HFF-Myc (cell line): Measurements from ENCODE around the gene OR51A7.

Experiments used
- DNase-seq: peaks from one replicate; pipeline ENCODE4 v3.0.0-alpha.2; 2011; ENCODE audit warnings: low read depth; ENCODE audit errors: extremely low read depth
- H3K4me3 ChIP-seq: replicated peaks from 2 replicates; pipeline ENCODE4 v1.5.1; 2011; ENCODE audit warnings: low read depth, mild to moderate bottlenecking, control low read depth, low read length
- CTCF ChIP-seq: IDR thresholded peaks from 2 replicates; pipeline ENCODE4 v1.5.1; 2012; ENCODE audit warnings: mild to moderate bottlenecking, low read depth, low read length, control low read depth; ENCODE audit errors: missing control alignments

The OR51A7 gene

GRCh38 chr11:4919250-4919649 is 15.7 kb downstream of the OR51A7 start, which contains the start of gene OR51G2:
OR51G2 (minus strand) TSS chr11:4919350; CDS start chr11:4915663, 3,687 bp downstream.
- H3K4me3 ChIP-seq, result no peak within 1 kb of the TSS
- no peak for TF ChIP-seq CTCF
- DNase-seq, result no peak

- no peak for TF ChIP-seq CTCF
- DNase-seq, result no peak
- H3K4me3 ChIP-seq, result no peak overlapping the region
Measured at GRCh38 chr11:4921796-4922195, 18.2 kb downstream of the OR51A7 start.

GRCh38 chr11:4922304-4922703 is 18.7 kb downstream of the OR51A7 start:
- no peak for DNase-seq
- no peak for TF ChIP-seq CTCF
- no peak overlapping the region for H3K4me3 ChIP-seq

- no peak for DNase-seq
- TF ChIP-seq CTCF, result no peak
- no peak within 1 kb of the TSS for H3K4me3 ChIP-seq
Measured at GRCh38 chr11:4924239-4924638, 20.7 kb downstream of the OR51A7 start, which contains the start of gene OR51G1. OR51G1 (minus strand) TSS chr11:4924339; CDS start chr11:4924339, 0 bp downstream.

GRCh38 chr11:4926608-4927007 is 23.0 kb downstream of the OR51A7 start:
- no peak for DNase-seq
- TF ChIP-seq CTCF, result no peak
- H3K4me3 ChIP-seq, result no peak overlapping the region

GRCh38 chr11:4932751-4933150 is 29.2 kb downstream of the OR51A7 start:
- no peak overlapping the region for H3K4me3 ChIP-seq
- no peak for TF ChIP-seq CTCF
- no peak for DNase-seq

- no peak for TF ChIP-seq CTCF
- no peak overlapping the region for H3K4me3 ChIP-seq
- no peak for DNase-seq
Measured at GRCh38 chr11:4936745-4937144, 33.2 kb downstream of the OR51A7 start.
